ENCODE data around the gene ILDR2.

DNA sequence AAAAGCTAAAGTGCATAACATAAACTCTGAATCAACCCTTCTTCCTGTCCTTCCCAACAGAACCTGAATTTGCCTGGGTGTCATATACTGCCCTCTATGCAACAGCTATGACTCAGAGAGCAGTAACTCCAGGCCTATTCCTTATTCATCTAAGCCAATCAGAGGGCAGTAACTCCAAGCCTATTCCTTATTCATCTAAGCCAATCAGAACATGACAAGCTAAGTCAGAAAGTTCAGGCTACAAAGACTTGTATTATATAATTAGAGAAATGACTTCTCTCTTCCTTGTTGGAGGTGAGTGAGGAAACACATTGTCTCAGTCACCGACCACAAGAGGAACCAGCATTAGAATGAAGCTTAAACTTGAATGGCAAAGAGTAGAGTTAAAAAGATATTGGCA is 73.1 kb downstream of the ILDR2 start:
- TF ChIP-seq, protein P1, sequence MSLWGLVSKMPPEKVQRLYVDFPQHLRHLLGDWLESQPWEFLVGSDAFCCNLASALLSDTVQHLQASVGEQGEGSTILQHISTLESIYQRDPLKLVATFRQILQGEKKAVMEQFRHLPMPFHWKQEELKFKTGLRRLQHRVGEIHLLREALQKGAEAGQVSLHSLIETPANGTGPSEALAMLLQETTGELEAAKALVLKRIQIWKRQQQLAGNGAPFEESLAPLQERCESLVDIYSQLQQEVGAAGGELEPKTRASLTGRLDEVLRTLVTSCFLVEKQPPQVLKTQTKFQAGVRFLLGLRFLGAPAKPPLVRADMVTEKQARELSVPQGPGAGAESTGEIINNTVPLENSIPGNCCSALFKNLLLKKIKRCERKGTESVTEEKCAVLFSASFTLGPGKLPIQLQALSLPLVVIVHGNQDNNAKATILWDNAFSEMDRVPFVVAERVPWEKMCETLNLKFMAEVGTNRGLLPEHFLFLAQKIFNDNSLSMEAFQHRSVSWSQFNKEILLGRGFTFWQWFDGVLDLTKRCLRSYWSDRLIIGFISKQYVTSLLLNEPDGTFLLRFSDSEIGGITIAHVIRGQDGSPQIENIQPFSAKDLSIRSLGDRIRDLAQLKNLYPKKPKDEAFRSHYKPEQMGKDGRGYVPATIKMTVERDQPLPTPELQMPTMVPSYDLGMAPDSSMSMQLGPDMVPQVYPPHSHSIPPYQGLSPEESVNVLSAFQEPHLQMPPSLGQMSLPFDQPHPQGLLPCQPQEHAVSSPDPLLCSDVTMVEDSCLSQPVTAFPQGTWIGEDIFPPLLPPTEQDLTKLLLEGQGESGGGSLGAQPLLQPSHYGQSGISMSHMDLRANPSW (CRISPR knock-in tag; IDR thresholded peaks at IDR 0.05), result no peak
- TF ChIP-seq ZNF121 (CRISPR knock-in tag; conservative IDR thresholded peaks at IDR 0.05) (no peak), ZNF384 (IDR thresholded peaks at IDR 0.05; ENCODE audit: low read depth, low read length) (no peak), POLR2A (conservative IDR thresholded peaks at IDR 0.05) (no peak), MTA1 (IDR thresholded peaks at IDR 0.05; ENCODE audit: borderline replicate concordance) (no peak), FOXK1 (CRISPR knock-in tag; IDR thresholded peaks at IDR 0.05; ENCODE audit: borderline replicate concordance) (no peak)
- TF ChIP-seq, protein P2, sequence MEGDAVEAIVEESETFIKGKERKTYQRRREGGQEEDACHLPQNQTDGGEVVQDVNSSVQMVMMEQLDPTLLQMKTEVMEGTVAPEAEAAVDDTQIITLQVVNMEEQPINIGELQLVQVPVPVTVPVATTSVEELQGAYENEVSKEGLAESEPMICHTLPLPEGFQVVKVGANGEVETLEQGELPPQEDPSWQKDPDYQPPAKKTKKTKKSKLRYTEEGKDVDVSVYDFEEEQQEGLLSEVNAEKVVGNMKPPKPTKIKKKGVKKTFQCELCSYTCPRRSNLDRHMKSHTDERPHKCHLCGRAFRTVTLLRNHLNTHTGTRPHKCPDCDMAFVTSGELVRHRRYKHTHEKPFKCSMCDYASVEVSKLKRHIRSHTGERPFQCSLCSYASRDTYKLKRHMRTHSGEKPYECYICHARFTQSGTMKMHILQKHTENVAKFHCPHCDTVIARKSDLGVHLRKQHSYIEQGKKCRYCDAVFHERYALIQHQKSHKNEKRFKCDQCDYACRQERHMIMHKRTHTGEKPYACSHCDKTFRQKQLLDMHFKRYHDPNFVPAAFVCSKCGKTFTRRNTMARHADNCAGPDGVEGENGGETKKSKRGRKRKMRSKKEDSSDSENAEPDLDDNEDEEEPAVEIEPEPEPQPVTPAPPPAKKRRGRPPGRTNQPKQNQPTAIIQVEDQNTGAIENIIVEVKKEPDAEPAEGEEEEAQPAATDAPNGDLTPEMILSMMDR (IDR thresholded peaks at IDR 0.05 in 2 of 3, conservative IDR thresholded peaks at IDR 0.05 in 1 of 3; ENCODE audit: insufficient read depth in 2 of 3, low read depth in 1 of 3, low read length in 3 of 3), result no peak

Measured in K562 (cell line).